NCI-H2227 (cell line): ENCODE data around the gene ZNF366.

Source experiments
- DNase-seq: peaks from one replicate; lab custom pipeline; 2025; ENCODE audit not compliant: unreplicated experiment; lab: John Stamatoyannopoulos, UW

The ZNF366 gene

DNA sequence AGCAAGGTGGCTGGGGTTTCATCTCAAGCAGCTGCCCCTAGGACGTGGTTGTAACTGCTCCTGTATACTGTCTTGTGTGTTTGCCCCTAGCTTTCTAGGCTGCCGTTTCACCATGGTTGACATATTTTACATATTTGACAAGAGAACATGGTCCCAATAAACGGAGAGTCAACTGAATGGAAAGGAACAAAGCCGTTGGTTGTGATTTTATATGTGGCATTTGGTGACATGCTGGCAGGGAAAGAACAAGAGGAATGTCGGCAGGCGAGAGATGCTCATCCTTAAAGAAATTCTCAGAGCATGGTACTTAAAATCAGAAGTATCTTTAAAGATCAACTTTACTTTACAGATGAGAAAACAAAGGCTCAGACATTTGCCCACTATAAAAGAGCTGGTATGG lies 11.8 kb downstream of the ZNF366 start:
- no peak for DNase-seq

DNA sequence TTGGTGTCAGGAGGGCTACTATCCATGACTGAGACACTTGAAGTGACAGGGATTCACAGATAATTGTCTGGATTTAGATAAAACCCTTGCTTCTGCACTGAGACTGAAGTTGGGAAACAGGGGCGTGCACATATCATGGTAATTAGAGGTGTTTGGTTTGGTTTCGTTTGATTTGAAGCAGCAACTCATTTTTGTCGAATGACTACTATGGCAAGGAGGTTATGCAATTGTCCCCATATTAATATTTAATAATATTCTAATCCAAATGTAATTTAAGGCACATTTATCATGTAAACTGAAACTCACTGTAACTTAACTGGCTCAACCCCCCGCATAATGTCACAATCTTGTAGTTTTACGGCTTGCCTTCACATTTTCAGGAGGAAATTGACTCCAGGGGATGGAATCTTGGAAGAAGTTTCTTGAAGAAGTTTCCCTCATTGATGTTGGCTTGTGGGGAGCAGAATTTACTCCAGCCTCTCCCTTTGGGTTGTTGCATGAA lies 12.5 kb downstream of the ZNF366 start:
- DNase-seq, result no peak

- no peak for DNase-seq
Measured at GRCh38 chr5:72489536-72489935, 17.7 kb downstream of the ZNF366 start.

DNA sequence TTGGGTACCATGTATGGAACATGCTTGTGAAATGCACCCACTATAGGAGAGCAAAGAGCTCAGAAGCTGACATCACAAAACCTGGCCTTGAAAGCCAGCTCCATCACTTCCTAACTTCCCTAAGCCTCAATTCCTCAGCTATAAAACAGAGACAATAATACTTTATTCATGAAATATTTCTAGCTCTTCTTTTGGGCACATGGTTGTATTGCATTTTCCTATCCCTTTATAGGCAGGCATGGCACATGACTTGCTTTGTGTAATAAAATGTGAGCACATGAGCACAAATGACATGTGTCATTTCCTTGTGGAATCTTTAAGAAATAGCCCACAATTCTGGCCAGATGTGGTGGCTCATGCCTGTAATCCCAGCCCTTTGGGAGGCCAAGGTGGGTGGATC lies 18.5 kb downstream of the ZNF366 start:
- no peak for DNase-seq

DNA sequence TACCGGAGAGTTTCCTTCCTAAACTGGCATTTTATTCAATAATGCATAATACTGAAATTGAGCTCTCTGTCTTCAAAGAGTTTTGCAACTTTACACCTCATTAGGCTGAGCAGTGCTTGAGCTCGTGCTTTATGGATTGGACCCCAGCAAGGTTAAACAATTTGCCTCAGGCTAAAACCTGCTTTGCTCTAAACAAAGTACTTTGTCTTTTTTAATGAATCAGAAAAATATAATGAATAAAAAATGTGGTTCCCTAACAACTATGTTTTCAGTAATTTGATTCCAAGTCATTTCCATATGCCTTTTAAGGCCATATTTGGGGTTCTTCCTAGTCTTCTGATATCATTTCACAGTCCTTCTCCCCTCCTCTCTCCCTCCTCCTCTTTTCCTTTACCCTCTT lies 20.0 kb downstream of the ZNF366 start:
- no peak for DNase-seq

DNA sequence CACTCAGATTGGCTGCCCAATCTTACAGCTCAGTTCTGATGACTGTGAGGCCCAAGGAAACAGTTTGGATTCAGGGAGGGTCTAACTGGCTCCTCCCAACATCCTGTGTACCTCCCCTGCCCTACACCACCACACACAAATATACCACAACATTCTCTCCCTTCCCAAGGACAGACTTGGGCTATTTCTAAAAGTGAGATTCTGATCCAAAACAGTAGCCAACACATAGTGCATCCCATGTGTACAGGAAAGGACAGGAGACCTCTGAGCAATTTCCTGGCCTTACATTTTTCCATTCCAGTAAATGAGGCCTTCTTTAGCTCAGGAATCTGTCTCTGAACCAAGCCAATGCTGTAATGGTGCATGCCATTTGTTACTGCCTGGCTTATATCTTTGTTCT lies 20.8 kb downstream of the ZNF366 start:
- no peak for DNase-seq

- no peak for DNase-seq
Measured at GRCh38 chr5:72485430-72485974, 21.7 kb downstream of the ZNF366 start.

DNA sequence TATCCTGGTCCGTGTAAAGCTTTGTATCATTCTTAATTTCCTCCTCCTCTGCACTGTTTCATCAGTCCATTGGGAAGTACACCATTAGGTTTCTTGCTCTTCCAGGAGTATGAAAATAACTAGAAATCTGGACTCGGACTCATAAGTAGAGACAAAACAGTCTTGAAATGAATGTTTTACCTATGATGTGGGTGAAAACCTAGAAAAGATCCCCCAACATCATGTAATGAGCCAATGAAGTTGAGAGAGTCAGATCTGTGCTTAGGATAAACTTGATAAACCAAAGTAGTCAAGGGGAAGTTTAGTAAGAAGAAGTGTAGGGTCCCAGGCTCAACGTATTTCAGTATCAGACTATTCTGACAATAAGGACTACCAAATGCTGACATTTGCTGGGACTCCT lies 25.2 kb downstream of the ZNF366 start:
- no peak for DNase-seq

DNA sequence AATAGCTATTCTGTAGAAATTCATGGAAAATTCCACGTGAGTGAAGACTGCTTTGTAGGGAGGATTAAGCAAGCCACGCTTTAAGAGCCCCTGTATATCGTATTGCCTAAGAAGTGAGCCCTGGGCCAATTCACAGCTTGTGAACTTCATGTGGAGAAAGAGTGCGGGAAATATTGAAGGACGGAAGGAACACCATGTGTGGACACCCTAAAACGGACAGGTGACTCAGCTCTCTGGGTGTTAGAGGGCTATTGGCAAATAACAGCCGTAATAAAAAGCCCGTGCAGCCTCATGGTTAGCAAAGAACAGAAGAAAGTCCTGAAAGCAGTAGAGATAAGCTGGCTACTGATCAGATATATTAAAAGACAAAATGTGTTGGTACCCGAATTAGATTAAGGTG lies 26.4 kb downstream of the ZNF366 start:
- no peak for DNase-seq

- no peak for DNase-seq
Measured at GRCh38 chr5:72479921-72480320, 27.3 kb downstream of the ZNF366 start.

GRCh38 chr5:72478684-72479083 lies 28.5 kb downstream of the ZNF366 start:
- no peak for DNase-seq

DNA sequence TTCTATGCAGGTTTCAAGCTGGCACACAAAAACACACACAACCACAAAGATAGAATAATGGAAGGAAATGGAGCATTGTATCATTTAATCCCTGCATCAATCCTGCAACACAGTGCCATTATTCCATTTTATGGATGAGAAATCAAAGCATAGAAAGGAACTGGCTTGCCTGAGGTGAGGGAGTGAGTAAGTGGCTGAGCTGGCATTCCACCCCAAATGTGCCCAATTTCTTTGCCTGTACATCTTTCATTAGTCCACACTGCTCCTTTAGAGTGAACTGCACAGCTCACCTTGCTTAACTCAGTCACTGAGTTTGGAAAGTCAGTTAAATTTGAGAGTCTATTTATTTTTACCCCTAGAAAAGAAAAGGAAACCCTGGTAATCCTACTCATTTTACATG lies 28.9 kb downstream of the ZNF366 start:
- no peak for DNase-seq

- DNase-seq, result no peak
Measured at GRCh38 chr5:72477644-72478043, 29.6 kb downstream of the ZNF366 start.

DNA sequence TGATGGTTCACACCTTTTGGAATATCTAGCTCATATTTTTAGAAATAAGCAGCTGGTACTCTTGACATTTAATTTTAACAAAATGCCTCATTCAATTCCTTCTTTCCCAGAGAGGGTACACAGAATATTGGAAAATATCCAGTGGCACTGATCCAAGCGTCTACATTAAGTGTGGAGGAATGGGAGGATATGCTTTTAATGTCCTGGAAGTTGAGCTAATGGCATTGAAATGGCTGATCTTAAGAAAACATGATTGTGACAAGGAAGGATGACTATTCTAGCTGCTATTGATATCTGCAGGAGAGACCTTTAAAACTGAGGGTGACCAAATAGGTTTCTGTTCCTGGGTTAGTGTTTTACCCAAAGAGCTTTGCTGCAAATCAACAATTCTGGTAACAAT lies 30.0 kb downstream of the ZNF366 start:
- no peak for DNase-seq

DNA sequence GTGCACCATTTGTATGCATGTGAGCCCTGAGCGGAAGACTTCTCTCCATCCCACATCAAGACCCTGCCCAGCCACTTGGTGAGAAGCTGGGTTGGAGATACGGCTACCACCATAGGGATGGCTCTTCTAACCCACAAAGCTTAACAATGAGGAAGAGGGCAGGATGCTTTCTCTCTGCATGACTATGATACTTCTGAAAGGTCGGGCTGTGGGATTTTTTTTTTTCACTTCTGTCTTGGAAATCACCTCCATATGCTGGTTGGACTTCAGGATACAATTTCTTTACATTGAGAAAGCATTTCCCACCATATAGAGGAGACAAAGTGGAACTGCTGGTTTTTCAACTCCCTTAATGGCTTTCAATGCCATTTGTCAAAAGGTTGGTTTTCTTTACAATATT lies 30.5 kb downstream of the ZNF366 start:
- DNase-seq, result no peak

DNA sequence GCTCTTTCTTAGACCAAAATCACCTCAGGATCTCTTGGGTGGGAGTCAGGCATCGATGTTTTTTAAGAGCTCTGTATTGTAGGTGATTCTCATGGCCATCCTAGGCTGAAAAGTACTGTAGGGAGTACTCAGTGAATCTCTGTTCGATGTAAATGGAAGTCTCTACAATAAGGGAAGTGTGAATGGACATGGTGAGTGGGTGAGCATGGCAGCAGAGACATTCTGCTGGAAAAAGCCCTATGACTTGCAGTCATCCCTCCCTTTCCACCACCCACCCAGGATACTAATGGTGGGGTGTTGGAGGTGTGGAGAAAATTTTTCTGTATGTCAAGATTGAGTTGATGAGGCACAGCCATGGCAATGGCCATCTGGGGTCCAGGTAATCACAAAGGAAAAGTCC lies 30.9 kb downstream of the ZNF366 start:
- DNase-seq, result no peak

DNA sequence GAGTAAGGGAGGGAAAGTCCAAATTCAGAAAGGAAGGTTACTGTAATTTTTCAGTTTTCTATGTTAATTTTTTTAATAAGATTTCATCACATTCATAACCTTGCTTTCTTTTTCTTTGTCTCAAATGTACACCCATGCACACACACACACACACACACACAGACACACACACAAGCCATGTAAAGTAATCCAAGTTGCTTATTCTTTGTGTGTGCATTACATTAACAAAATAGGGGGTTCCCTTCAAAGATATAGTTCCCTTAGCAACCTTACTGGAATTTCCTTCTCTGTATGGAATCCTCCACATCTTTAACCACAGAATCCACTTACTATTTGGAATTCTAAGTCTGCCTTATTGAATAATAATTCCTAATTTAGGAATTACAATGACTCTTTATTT lies 32.7 kb downstream of the ZNF366 start:
- no peak for DNase-seq

- no peak for DNase-seq
Measured at GRCh38 chr5:72474046-72474500, 33.1 kb downstream of the ZNF366 start.

DNA sequence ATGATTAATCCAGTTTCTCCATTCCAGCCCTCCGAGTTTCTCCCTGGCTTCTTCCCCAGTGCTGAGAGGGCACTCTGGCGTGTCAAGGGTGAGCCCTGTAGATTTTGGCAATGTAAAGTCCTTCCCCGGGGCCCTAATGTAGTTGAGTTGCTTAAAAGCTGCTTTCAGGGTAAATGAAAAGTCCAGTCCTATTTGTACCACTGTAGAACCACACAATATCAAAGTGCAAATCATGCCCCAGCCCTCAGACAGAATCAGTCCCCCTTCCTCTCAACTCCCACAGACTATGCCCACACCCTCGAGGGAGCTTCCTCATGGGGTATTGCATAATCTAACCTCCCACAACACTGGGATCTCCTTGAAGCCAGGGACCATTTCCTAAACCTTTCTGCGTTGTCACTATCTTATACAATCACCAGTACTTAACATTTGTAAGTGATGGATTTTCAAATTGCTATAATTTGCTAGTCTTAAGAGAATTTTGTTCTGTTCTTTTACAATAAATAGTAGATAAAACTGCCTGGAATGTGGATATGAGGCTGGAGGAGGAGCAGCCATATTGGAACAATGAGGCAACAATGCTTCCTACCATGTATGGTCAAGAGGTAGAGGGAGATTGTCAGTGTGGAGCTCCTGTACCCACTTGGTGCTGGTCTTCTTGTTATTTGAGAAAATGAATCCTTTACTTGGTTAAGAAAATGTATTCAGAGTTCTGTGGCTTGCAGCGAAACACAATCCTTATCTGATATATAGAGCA lies 34.4 kb downstream of the ZNF366 start:
- no peak for DNase-seq

DNA sequence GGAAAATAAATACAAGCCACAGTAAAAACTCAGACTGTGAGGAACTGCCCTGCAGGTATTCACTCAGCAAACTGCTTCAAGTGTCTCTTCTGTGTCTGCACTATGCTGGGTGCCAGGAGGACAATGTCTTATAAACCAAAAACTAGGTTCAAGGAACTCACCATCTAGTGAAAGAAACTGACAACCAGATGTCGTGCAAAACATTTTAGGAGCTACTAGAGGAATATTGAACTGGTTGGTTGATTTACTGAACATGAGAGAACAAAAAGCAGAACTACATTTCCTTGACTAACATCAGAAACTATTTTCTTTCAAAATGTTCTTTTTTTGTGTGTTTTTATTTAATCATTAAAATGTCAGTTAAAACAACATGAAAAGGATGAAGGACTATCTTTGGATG lies 35.2 kb downstream of the ZNF366 start:
- DNase-seq, result no peak

DNA sequence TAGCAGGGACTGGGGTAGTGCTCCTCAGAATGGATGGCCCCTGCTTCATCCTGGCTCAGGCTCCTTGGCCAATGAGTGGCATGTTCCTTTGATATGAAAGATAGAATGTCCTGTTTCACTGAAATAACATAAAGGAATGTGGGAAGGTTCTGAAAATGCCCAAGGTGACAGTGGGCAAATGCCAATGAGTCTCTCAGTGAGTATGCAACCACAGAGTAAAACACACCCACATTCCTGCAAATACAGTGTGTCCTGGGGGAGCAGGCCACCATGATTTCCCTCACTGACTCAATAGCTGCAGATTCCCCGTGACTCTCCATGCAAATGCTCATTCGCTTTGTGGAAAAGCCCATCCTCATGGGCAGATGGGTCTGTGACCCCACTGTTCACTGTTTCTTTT lies 36.4 kb downstream of the ZNF366 start:
- no peak for DNase-seq

DNA sequence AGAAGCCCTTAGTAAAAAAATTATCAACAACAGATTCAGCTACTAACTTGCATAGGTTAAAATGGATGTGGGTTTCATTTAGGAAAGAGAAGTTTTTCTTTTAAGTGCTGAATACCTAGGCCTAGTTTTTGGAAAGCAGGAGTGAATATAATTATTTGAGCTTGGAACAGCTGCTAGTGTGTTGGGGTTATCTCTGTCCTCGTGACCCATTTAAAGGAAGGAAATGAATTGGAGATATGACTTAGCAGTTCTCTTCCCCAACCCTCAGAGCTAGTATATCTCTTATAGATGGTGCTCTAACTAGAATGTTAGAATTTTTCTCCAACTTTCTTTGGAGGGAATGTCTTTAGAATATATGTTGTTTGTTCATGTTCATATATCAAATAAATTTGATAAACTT lies 38.6 kb downstream of the ZNF366 start:
- no peak for DNase-seq

DNA sequence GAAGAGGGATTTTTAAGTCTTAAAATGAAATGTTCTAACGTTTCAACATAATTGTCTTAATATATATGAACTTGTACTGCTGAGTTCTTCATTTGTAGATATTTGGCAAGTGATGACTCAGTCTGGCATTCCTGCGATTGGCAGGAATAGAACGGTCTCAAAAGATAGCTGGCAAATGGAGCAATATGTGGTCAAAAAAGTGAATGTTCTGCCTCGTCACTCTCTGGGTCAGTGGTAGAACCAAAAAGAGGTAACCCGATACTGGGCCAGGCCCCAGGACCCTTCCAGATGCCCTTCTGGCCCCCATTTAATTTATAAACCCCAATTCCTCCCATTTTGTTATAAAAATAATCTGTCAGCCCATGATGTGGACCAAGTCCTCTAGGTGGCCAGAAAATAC lies 39.2 kb downstream of the ZNF366 start:
- DNase-seq, result no peak
